CD4-positive, alpha-beta memory T cell (primary cell): ENCODE data around the gene ELMOD3. TPM values are rescaled to one million over a fixed set of nuclear protein-coding genes. Genes with fewer than 3 reads are reported as not detected.
"Not testable (repeated sequence)": the region's sequence is repeated elsewhere in the genome, so short reads cannot be mapped to it uniquely, and the experiment has no call there.

Experiments used
- CTCF ChIA-PET: fragments of 350-600 bp; sonication (Branson Sonifier 250); formaldehyde crosslinking; loops from one replicate; lab custom pipeline; 2021; ENCODE audit warnings: inconsistent platforms; ENCODE audit not compliant: partially characterized antibody; lab: Charles Lee
- POLR2A ChIA-PET: fragments of 350-600 bp; sonication (Branson Sonifier 250); formaldehyde crosslinking; loops from one replicate; lab custom pipeline; 2021; ENCODE audit not compliant: partially characterized antibody; lab: Charles Lee
- DNase-seq, 5 donors: peaks; one replicate each; pipeline versions ENCODE4 v3.0.0 to v3.0.0-alpha.2; 2020 to 2022; ENCODE audit warnings: mixed read lengths in 1 of 5
- H3K27ac ChIP-seq: one replicate; pipeline ENCODE4 v1.7.0; 2013; ENCODE audit warnings: low read depth, low read length
- H3K27me3 ChIP-seq: 2 replicates; pipeline ENCODE4 v1.7.0; 2013; ENCODE audit warnings: mild to moderate bottlenecking, low read length, moderate library complexity; ENCODE audit not compliant: insufficient read depth
- H3K36me3 ChIP-seq: 2 replicates; pipeline ENCODE4 v1.7.0; 2013; ENCODE audit warnings: mild to moderate bottlenecking, low read length, moderate library complexity; ENCODE audit not compliant: insufficient read depth
- H3K4me1 ChIP-seq: 2 replicates; pipeline ENCODE4 v1.7.0; 2013; ENCODE audit warnings: mild to moderate bottlenecking, low read length, moderate library complexity; ENCODE audit not compliant: insufficient read depth
- H3K4me3 ChIP-seq, 2 donors: one replicate each; pipeline ENCODE4 v1.7.0; 2013; ENCODE audit warnings: low read length in 2 of 2, mild to moderate bottlenecking in 1 of 2
- H3K9me3 ChIP-seq, 2 donors: one replicate each; pipeline ENCODE4 v1.7.0; 2013; ENCODE audit warnings: low read length in 2 of 2, control low read depth in 1 of 2; ENCODE audit not compliant: control insufficient read depth in 1 of 2
- H3K27ac Mint-ChIP-seq, 7 donors: one replicate each; pipeline ENCODE4 v1.8.0; 2020 to 2021; ENCODE audit warnings: mixed read lengths in 7 of 7, mild to moderate bottlenecking in 6 of 7, inconsistent platforms in 3 of 7, moderate library complexity in 3 of 7
- H3K27me3 Mint-ChIP-seq, 2 donors: one replicate each; pipeline ENCODE4 v1.8.0; 2020 to 2021; ENCODE audit warnings: mixed read lengths in 2 of 2
- H3K36me3 Mint-ChIP-seq, 2 donors: one replicate each; pipeline ENCODE4 v1.8.0; 2020 to 2021; ENCODE audit warnings: mixed read lengths in 2 of 2, inconsistent platforms in 1 of 2, mild to moderate bottlenecking in 1 of 2
- H3K4me1 Mint-ChIP-seq, 4 donors: one replicate each; pipeline ENCODE4 v1.8.0; 2020 to 2021; ENCODE audit warnings: mixed read lengths in 4 of 4, mild to moderate bottlenecking in 1 of 4
- H3K4me3 Mint-ChIP-seq, 8 donors: one replicate each; pipeline ENCODE4 v1.8.0; 2020 to 2021; ENCODE audit warnings: mixed read lengths in 8 of 8, mild to moderate bottlenecking in 7 of 8, moderate library complexity in 6 of 8, inconsistent platforms in 3 of 8
- H3K9me3 Mint-ChIP-seq, 8 donors: one replicate each; pipeline ENCODE4 v1.8.0; 2020 to 2021; ENCODE audit warnings: mixed read lengths in 8 of 8, mild to moderate bottlenecking in 5 of 8, inconsistent platforms in 3 of 8, moderate library complexity in 1 of 8
- intact Hi-C: fragments of 100-400 bp; cut with micrococcal nuclease; formaldehyde crosslinking; loops from one replicate; pipeline ENCODE4 v1.15.1; 2023
- polyA plus RNA-seq, 2 donors: library from polyadenylated mRNA; unstranded; fragments of 300-500 nt; fragmentation: Illumina TruSeq; gene quantifications; one replicate each; pipeline ENCODE4 v1.2.3, GENCODE V29; 2021
- total RNA-seq, 2 experiments: library from RNA; stranded (reverse); gene quantifications; one replicate each; pipeline ENCODE4 v1.2.3, GENCODE V29; 2021

ELMOD3 gene
- total and polyA plus RNA-seq, 4 experiments from 2014 or later = 10.1 to 33.2 (median 20.5) TPM

- H3K27ac Mint-ChIP-seq, H3K27me3 ChIP-seq, H3K4me1 ChIP-seq, intact Hi-C loops, POLR2A ChIA-PET, H3K4me3 Mint-ChIP-seq, DNase-seq, H3K9me3 ChIP-seq, H3K9me3 Mint-ChIP-seq, H3K27ac ChIP-seq, H3K27me3 Mint-ChIP-seq, H3K4me3 ChIP-seq, CTCF ChIA-PET: not testable (repeated sequence)
- H3K4me1 Mint-ChIP-seq = peaks cover 6 to 15% (median 10%) of the 10 kb centered on the region in 4 donors
- H3K36me3 Mint-ChIP-seq = peaks cover 34 to 46% of the 10 kb centered on the region in 2 donors
- peaks cover 13% of the 10 kb centered on the region for H3K36me3 ChIP-seq
Observed at GRCh38 chr2:85362653-85363387, 8.3 kb downstream of the ELMOD3 start.

- H3K27me3 Mint-ChIP-seq = no peaks in the 10 kb centered on the region
- Histone ChIP-seq H3K9me3 (no peaks in the 10 kb centered on the region), H3K4me1 (no peaks in the 10 kb centered on the region), H3K27ac (no peak overlapping the region), H3K4me3 (no peak overlapping the region), H3K27me3 (no peaks in the 10 kb centered on the region), H3K36me3 (peaks cover 11% of the 10 kb centered on the region)
- peaks cover 17 to 34% of the 10 kb centered on the region in 2 donors for H3K36me3 Mint-ChIP-seq
- intact Hi-C loops = no loop called here
- no peak overlapping the region for H3K4me3 Mint-ChIP-seq
- no peak for DNase-seq
- POLR2A ChIA-PET = no interaction called here
- H3K9me3 Mint-ChIP-seq = no peaks in the 10 kb centered on the region
- H3K4me1 Mint-ChIP-seq = no peaks in the 10 kb centered on the region
- H3K27ac Mint-ChIP-seq = peak overlapping the region in 1 of 7 donors; percentile 38
- CTCF ChIA-PET = interaction anchor here (1.5 kb wide), 1 partner anchor 69 kb away, joined by 3 read pairs; no protein-coding TSS in a partner anchor
Observed at GRCh38 chr2:85367180-85367579, 12.6 kb downstream of the ELMOD3 start.

GRCh38 chr2:85368921-85369320 is 14.4 kb downstream of the ELMOD3 start:
- no peaks in the 10 kb centered on the region for H3K27me3 ChIP-seq
- H3K9me3 ChIP-seq = no peaks in the 10 kb centered on the region
- Mint-ChIP-seq H3K9me3 (peaks cover 0 to under 1% (median 0%) of the 10 kb centered on the region in 8 donors), H3K27ac (no peak overlapping the region), H3K4me3 (no peak overlapping the region), H3K4me1 (no peaks in the 10 kb centered on the region), H3K36me3 (peaks cover 13 to 31% of the 10 kb centered on the region in 2 donors), H3K27me3 (no peaks in the 10 kb centered on the region)
- H3K36me3 ChIP-seq = peaks cover 11% of the 10 kb centered on the region
- H3K27ac ChIP-seq = no peak overlapping the region
- POLR2A ChIA-PET = interaction anchor here (0.6 kb wide), 1 partner anchor 42 kb away, joined by 3 read pairs; no protein-coding TSS in a partner anchor
- CTCF ChIA-PET = no interaction called here
- no peak overlapping the region for H3K4me3 ChIP-seq
- no peaks in the 10 kb centered on the region for H3K4me1 ChIP-seq
- DNase-seq = no peak
- intact Hi-C loops = no loop called here

GRCh38 chr2:85369500-85369899 is 14.9 kb downstream of the ELMOD3 start:
- Mint-ChIP-seq H3K27ac (no peak overlapping the region), H3K27me3 (no peaks in the 10 kb centered on the region), H3K4me3 (no peak overlapping the region), H3K9me3 (peaks cover 0 to 2% (median 0%) of the 10 kb centered on the region in 8 donors), H3K36me3 (peaks cover 16 to 31% of the 10 kb centered on the region in 2 donors), H3K4me1 (no peaks in the 10 kb centered on the region)
- ChIA-PET POLR2A (no interaction called here), CTCF (interaction anchor here (1.1 kb wide), 1 partner anchor 70 kb away, joined by 3 read pairs; no protein-coding TSS in a partner anchor)
- Histone ChIP-seq H3K9me3 (no peaks in the 10 kb centered on the region), H3K27ac (no peak overlapping the region), H3K4me1 (no peaks in the 10 kb centered on the region), H3K4me3 (no peak overlapping the region), H3K36me3 (peaks cover 11% of the 10 kb centered on the region), H3K27me3 (no peaks in the 10 kb centered on the region)
- intact Hi-C loops = no loop called here
- DNase-seq = no peak

DNA sequence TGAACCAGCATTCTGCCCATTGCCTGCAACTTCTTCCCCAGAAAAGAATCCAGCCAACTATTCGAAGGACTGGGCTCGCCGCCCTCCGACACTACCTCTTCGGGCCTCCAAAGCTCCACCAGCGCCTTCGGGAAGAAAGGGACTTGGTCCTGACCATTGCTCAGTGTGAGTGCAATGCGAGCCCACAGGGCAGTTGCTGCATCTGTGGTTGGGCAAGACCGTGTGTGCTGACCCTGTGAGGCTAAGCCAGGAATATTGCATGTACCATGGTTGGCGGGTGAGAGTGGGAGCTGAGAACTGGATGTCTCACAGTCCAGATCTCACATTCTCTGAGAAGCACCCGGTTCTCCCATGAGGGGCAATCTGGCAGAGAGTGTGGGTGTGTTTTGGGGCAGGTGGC is 16.5 kb downstream of the ELMOD3 start:
- no peak overlapping the region for H3K27ac Mint-ChIP-seq
- peaks cover 0 to 2% (median 0%) of the 10 kb centered on the region in 8 donors for H3K9me3 Mint-ChIP-seq
- Histone ChIP-seq H3K4me1 (no peaks in the 10 kb centered on the region), H3K27me3 (no peaks in the 10 kb centered on the region), H3K9me3 (no peaks in the 10 kb centered on the region), H3K27ac (no peak overlapping the region), H3K36me3 (peaks cover 11% of the 10 kb centered on the region), H3K4me3 (no peak overlapping the region)
- POLR2A ChIA-PET = interaction anchor here (0.9 kb wide), 1 partner anchor 45 kb away, joined by 3 read pairs; no protein-coding TSS in a partner anchor
- H3K4me3 Mint-ChIP-seq = no peak overlapping the region
- H3K27me3 Mint-ChIP-seq = no peaks in the 10 kb centered on the region
- peaks cover 22 to 41% of the 10 kb centered on the region in 2 donors for H3K36me3 Mint-ChIP-seq
- intact Hi-C loops = no loop called here
- CTCF ChIA-PET = interaction anchor here (0.8 to 2.1 kb wide), 3 partner anchors 8 to 180 kb away, joined by 3 to 6 read pairs (median 3); no protein-coding TSS in a partner anchor
- DNase-seq = no peak
- H3K4me1 Mint-ChIP-seq = peaks cover 0 to 2% (median 0%) of the 10 kb centered on the region in 4 donors

DNA sequence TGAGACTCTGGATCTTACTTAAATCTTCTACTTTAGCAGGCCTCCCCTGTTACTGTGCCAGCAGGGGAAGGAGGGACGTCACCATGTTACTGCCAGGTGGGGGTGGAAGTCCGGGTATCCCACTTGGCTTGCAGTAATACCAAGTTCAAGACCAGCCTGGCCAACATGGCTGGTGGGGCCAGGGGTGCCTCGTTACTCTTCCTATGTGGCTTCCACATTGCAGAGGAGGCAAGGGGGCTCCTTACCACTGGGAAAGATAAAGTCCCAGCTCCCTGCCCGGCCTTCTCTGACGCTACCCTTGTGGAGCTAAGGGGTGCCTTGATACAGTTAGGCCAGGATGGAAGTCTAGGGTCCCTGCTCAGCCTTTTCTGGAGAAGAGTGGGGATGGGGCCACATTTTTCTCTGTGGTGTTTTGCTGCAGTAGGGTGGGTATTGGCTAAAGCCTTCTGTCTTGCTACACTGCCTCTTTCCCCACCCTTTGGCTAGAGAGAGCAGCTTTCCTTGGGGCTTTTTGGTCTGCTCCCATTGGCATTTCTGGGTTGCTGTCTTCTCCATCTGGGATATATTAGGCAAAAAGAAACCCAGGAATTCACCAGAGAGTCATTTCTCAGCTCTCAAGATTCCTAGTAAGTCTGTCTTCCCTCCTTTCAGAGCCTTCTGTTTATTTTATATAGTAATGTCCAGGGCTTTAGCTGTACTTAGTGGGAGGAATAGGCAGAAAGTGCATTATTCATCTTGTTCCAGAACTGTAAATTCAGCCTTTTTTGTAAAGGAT is 21.9 kb downstream of the ELMOD3 start:
- H3K27ac Mint-ChIP-seq = peak overlapping the region in 1 of 7 donors; percentile 23

GRCh38 chr2:85377083-85377482 is 22.5 kb downstream of the ELMOD3 start:
- no peaks in the 10 kb centered on the region for H3K27me3 Mint-ChIP-seq
- H3K4me3 Mint-ChIP-seq = no peak overlapping the region
- DNase-seq = no peak
- Histone ChIP-seq H3K9me3 (no peaks in the 10 kb centered on the region), H3K27ac (no peak overlapping the region), H3K4me1 (no peaks in the 10 kb centered on the region), H3K27me3 (no peaks in the 10 kb centered on the region), H3K4me3 (no peak overlapping the region), H3K36me3 (peaks cover 5% of the 10 kb centered on the region)
- intact Hi-C loops = no loop called here
- H3K36me3 Mint-ChIP-seq = peaks cover 53 to 55% of the 10 kb centered on the region in 2 donors
- H3K9me3 Mint-ChIP-seq = peaks cover 0 to 6% (median 0%) of the 10 kb centered on the region in 8 donors
- peak overlapping the region in 1 of 7 donors; percentile 23 for H3K27ac Mint-ChIP-seq
- POLR2A ChIA-PET = no interaction called here
- peaks cover 0 to 2% (median 0%) of the 10 kb centered on the region in 4 donors for H3K4me1 Mint-ChIP-seq
- CTCF ChIA-PET = no interaction called here

More for the DNA sequence above, 21.9 kb downstream of the ELMOD3 start:
- H3K36me3 ChIP-seq = peaks cover 6% of the 10 kb centered on the region
- Mint-ChIP-seq H3K9me3 (peaks cover 0 to 6% (median 0%) of the 10 kb centered on the region in 8 donors), H3K4me3 (no peak overlapping the region), H3K4me1 (peaks cover 0 to 2% (median 0%) of the 10 kb centered on the region in 4 donors), H3K27me3 (no peaks in the 10 kb centered on the region), H3K36me3 (peaks cover 52 to 55% of the 10 kb centered on the region in 2 donors)
- no peak for DNase-seq
- H3K27me3 ChIP-seq = no peaks in the 10 kb centered on the region
- intact Hi-C loops = no loop called here
- no peak overlapping the region for H3K27ac ChIP-seq
- H3K4me1 ChIP-seq = no peaks in the 10 kb centered on the region
- no peak overlapping the region for H3K4me3 ChIP-seq
- H3K9me3 ChIP-seq = no peaks in the 10 kb centered on the region
- CTCF ChIA-PET = no interaction called here
- POLR2A ChIA-PET = no interaction called here
